Nephron progenitor cell (in vitro differentiated cells): ENCODE measurements around the gene ZBTB2.

Experiments
- DNase-seq: peaks from one replicate; pipeline ENCODE4 v3.0.0; 2021
- H3K27ac Mint-ChIP-seq: 2 replicates; pipeline ENCODE4 v1.8.0; 2021; ENCODE audit warnings: mild to moderate bottlenecking, moderate library complexity, mixed read lengths
- H3K27me3 Mint-ChIP-seq: 2 replicates; pipeline ENCODE4 v1.8.0; 2021; ENCODE audit warnings: mild to moderate bottlenecking, low read depth, mixed read lengths; ENCODE audit not compliant: poor library complexity
- H3K36me3 Mint-ChIP-seq: 2 replicates; pipeline ENCODE4 v1.8.0; 2021; ENCODE audit warnings: low read depth, mixed read lengths
- H3K4me1 Mint-ChIP-seq: 2 replicates; pipeline ENCODE4 v1.8.0; 2021; ENCODE audit warnings: mixed read lengths
- H3K4me3 Mint-ChIP-seq: 2 replicates; pipeline ENCODE4 v1.8.0; 2021; ENCODE audit warnings: mild to moderate bottlenecking, moderate library complexity, mixed read lengths
- H3K9me3 Mint-ChIP-seq: 2 replicates; pipeline ENCODE4 v1.8.0; 2021; ENCODE audit warnings: mild to moderate bottlenecking, moderate library complexity, mixed read lengths
- TF ChIP-seq, protein P1 (sequence below): fragments of 200-600 bp; sonication (generic); IDR thresholded peaks from 2 replicates; pipeline ENCODE4 v1.5.0; 2021; ENCODE audit warnings: antibody characterized with exemption

Gene ZBTB2

DNA sequence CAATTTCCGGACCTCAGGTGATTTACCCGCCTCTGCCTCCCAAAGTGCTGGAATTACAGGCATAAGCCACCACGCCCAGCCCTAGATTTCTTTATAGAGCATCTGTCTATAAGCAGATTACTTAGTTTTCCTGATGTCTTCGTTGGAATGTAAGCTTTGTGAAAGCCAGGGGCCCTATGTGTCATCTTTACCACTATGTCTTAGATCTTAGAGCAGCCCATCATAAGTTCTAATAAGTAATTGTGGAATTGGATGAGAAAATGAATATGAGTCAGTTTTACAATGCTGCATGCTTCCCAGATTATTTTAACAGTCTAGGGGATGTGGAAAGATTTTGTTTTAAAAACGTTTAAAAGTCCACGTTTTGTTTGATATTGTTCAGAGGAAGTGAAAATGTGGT lies 9.1 kb upstream of the ZBTB2 start:
- TF ChIP-seq, protein P1, sequence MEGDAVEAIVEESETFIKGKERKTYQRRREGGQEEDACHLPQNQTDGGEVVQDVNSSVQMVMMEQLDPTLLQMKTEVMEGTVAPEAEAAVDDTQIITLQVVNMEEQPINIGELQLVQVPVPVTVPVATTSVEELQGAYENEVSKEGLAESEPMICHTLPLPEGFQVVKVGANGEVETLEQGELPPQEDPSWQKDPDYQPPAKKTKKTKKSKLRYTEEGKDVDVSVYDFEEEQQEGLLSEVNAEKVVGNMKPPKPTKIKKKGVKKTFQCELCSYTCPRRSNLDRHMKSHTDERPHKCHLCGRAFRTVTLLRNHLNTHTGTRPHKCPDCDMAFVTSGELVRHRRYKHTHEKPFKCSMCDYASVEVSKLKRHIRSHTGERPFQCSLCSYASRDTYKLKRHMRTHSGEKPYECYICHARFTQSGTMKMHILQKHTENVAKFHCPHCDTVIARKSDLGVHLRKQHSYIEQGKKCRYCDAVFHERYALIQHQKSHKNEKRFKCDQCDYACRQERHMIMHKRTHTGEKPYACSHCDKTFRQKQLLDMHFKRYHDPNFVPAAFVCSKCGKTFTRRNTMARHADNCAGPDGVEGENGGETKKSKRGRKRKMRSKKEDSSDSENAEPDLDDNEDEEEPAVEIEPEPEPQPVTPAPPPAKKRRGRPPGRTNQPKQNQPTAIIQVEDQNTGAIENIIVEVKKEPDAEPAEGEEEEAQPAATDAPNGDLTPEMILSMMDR, result no peak
- Mint-ChIP-seq H3K4me3 (no peak overlapping the region), H3K4me1 (peaks cover under 1% of the 10 kb centered on the region), H3K36me3 (peaks cover 69% of the 10 kb centered on the region), H3K27me3 (no peaks in the 10 kb centered on the region), H3K27ac (peak overlapping the region; percentile 48), H3K9me3 (peaks cover 8% of the 10 kb centered on the region)
- DNase-seq, result no peak

DNA sequence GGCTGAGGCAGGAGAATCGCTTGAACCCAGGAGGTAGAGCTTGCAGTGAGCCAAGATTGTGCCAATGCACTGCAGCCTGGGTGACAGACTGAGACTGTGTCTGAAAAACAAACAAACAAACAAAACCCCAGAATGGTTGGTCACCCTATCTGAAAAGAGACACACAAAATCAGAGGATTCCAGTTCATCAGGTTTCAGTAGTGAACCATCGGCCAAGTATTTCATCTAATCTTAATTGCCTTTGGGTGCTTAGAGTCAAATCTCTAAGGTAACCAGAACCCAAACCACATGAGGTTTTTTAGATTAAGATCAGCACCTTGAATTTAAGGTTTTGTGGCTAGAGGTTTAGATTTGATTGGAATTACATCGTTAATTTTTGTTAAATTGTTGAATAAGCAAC lies 8.3 kb upstream of the ZBTB2 start:
- H3K4me3 Mint-ChIP-seq, result no peak overlapping the region

GRCh38 chr6:151393410-151393809 lies 2.1 kb upstream of the ZBTB2 start:
- H3K36me3 Mint-ChIP-seq, result peaks cover 45% of the 10 kb centered on the region
- no peak for DNase-seq
- peaks cover 8% of the 10 kb centered on the region for H3K9me3 Mint-ChIP-seq
- H3K27me3 Mint-ChIP-seq, result no peaks in the 10 kb centered on the region
- peaks cover 40% of the 10 kb centered on the region for H3K4me1 Mint-ChIP-seq
- TF ChIP-seq, protein P1, result no peak
- H3K27ac Mint-ChIP-seq, result peak overlapping the region; percentile 23
- H3K4me3 Mint-ChIP-seq, result peak overlapping the region; percentile 94

More for the DNA sequence above, 8.3 kb upstream of the ZBTB2 start:
- no peaks in the 10 kb centered on the region for H3K27me3 Mint-ChIP-seq
- H3K9me3 Mint-ChIP-seq, result peaks cover 8% of the 10 kb centered on the region
- H3K27ac Mint-ChIP-seq, result no peak overlapping the region
- no peak for DNase-seq
- H3K4me1 Mint-ChIP-seq, result peaks cover 8% of the 10 kb centered on the region
- TF ChIP-seq, protein P1, result no peak
- peaks cover 72% of the 10 kb centered on the region for H3K36me3 Mint-ChIP-seq

DNA sequence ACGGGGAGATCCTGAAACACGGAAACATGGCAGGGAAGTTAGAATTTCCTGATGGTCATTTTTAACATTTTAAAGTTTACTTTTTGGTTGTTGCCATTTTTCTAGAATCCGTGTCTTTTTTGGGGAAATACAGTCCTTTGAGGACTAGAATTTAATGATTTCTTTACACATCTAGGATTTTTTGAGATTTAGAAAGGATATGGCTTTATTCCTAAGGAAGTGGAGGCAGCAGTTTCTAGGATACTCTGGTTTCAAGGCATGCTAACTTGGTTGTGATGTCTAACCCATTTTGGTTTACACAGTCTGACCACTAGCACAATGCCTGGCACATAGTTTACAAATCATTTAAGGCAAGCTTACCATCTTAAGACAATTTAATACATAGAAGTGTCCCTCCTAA lies 1.1 kb upstream of the ZBTB2 start:
- Mint-ChIP-seq H3K4me3 (peak overlapping the region; percentile 94), H3K36me3 (peaks cover 37% of the 10 kb centered on the region), H3K9me3 (peaks cover 6% of the 10 kb centered on the region), H3K27ac (peak overlapping the region; percentile 98), H3K4me1 (peaks cover 40% of the 10 kb centered on the region), H3K27me3 (no peaks in the 10 kb centered on the region)
- TF ChIP-seq, protein P1, result no peak
- DNase-seq, result no peak

GRCh38 chr6:151390851-151391470 lies 398 bp downstream of the ZBTB2 start:
- DNase-seq, result peak; percentile 79
- H3K27me3 Mint-ChIP-seq, result no peaks in the 10 kb centered on the region
- no peak overlapping the region for H3K27ac Mint-ChIP-seq
- H3K36me3 Mint-ChIP-seq, result peaks cover 33% of the 10 kb centered on the region
- H3K9me3 Mint-ChIP-seq, result no peaks in the 10 kb centered on the region
- TF ChIP-seq, protein P1, result no peak
- peak overlapping the region; percentile 94 for H3K4me3 Mint-ChIP-seq
- H3K4me1 Mint-ChIP-seq, result peaks cover 40% of the 10 kb centered on the region

DNA sequence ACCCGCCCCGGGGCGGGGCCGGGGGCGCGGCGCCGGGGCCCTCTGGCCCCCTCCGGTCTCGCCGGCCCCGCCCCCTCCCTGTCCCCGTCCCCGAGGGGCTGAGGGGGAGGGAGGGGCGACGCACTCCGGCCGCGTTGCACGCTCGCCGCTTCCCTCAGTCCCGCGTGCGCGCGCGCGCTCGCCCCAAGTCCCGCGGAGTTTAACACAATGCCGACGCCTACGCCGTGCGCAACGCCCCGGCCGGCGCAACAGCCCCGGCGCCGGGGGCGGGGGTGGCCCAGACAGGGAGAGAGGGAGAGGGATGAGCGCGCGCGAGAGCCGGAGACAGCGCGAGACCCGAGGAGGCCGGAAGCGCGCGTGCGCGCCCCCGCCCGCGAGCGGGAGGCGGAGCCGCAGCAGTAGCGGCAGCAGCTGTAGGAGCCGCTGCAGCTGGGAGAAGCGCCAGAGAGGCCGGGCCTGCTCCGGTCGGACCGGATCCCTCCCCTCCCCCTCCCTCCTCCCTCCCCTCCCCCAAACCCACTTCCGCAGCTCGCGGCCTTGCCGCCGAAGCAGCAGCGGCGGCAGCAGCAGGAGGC lies 996 bp downstream of the ZBTB2 start:
- no peaks in the 10 kb centered on the region for H3K9me3 Mint-ChIP-seq
- no peak overlapping the region for H3K27ac Mint-ChIP-seq
- H3K4me1 Mint-ChIP-seq, result peaks cover 39% of the 10 kb centered on the region
- no peaks in the 10 kb centered on the region for H3K27me3 Mint-ChIP-seq
- DNase-seq, result peak; percentile 95
- peaks cover 31% of the 10 kb centered on the region for H3K36me3 Mint-ChIP-seq
- H3K4me3 Mint-ChIP-seq, result peak overlapping the region; percentile 70
- TF ChIP-seq, protein P1, result no peak
